Lower lobe of right lung (tissue), 2 donors: Measurements from ENCODE around the gene IDH3G. TPM values are rescaled to one million over a fixed set of nuclear protein-coding genes. Genes with fewer than 3 reads are reported as not detected.

ENCODE experiments used
- ATAC-seq, 2 donors: fragments of 200-7000 bp; cut with Tn5 transposase; one replicate each; pipeline ENCODE4 v1.9.1; 2020 to 2022; ENCODE audit warnings: mild to moderate bottlenecking in 2 of 2, moderate library complexity in 2 of 2
- DNase-seq: peaks from one replicate; pipeline ENCODE4 v3.0.0-alpha.2; 2020
- H3K27ac ChIP-seq: fragments of 200-600 bp; one replicate; pipeline ENCODE4 v1.8.0; 2022
- H3K27me3 ChIP-seq: fragments of 200-600 bp; one replicate; pipeline ENCODE4 v1.8.0; 2022; ENCODE audit warnings: low read depth
- H3K36me3 ChIP-seq: fragments of 200-600 bp; one replicate; pipeline ENCODE4 v1.8.0; 2022; ENCODE audit warnings: mild to moderate bottlenecking
- H3K4me1 ChIP-seq: fragments of 200-600 bp; one replicate; pipeline ENCODE4 v1.8.0; 2022
- H3K4me3 ChIP-seq: fragments of 200-600 bp; one replicate; pipeline ENCODE4 v1.8.0; 2022; ENCODE audit warnings: mild to moderate bottlenecking
- H3K9me3 ChIP-seq: fragments of 200-600 bp; one replicate; pipeline ENCODE4 v1.8.0; 2022
- CTCF ChIP-seq: fragments of 200-600 bp; IDR thresholded peaks from one replicate; pipeline ENCODE4 v1.8.0; 2022; ENCODE audit warnings: antibody characterized with exemption, mild to moderate bottlenecking
- intact Hi-C: fragments of 100-400 bp; cut with DNase I; formaldehyde crosslinking; loops from one replicate; pipeline ENCODE4 v1.11.0; 2022
- total RNA-seq: library from RNA; stranded (reverse); fragmentation: NEBNext Ultra II Directional; extraction: Animal tissue kit (Norgen Biotek cat#: 25700); gene quantifications from one replicate; pipeline ENCODE4 v1.2.1, GENCODE V29; 2021
- donor health status: DM: no; HTN: yes; CAD: no; lungs with severe emphysema.

IDH3G gene
- total RNA-seq, 1 donor from 2014 or later: 50.1 TPM

DNA sequence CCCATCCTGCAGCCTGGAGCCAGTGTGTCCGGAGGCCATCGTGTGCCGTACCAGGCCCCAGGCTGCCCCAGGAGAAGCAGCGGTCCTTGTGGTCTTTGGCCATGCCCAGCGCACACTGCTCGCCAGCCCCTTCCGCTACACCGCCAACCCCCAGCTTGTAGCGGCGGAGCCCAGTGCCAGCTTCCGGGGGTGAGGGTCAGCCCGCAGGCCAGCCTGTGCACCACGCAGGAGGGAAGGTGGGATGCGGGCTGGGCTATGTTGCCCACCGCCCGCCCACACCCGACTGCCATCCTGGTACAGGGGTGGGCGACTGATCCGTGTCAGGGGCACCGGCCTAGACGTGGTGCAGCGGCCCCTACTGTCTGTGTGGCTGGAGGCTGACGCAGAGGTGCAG is 21.0 kb downstream of the IDH3G start:
- intact Hi-C loops: no loop called here
- DNase-seq (peak; percentile 18), ATAC-seq (no peak)
- Histone ChIP-seq H3K36me3 (no peaks in the 10 kb centered on the region), H3K27ac (no peak overlapping the region), H3K9me3 (no peaks in the 10 kb centered on the region), H3K27me3 (no peaks in the 10 kb centered on the region), H3K4me1 (no peaks in the 10 kb centered on the region), H3K4me3 (no peak overlapping the region)
- no peak for TF ChIP-seq CTCF

DNA sequence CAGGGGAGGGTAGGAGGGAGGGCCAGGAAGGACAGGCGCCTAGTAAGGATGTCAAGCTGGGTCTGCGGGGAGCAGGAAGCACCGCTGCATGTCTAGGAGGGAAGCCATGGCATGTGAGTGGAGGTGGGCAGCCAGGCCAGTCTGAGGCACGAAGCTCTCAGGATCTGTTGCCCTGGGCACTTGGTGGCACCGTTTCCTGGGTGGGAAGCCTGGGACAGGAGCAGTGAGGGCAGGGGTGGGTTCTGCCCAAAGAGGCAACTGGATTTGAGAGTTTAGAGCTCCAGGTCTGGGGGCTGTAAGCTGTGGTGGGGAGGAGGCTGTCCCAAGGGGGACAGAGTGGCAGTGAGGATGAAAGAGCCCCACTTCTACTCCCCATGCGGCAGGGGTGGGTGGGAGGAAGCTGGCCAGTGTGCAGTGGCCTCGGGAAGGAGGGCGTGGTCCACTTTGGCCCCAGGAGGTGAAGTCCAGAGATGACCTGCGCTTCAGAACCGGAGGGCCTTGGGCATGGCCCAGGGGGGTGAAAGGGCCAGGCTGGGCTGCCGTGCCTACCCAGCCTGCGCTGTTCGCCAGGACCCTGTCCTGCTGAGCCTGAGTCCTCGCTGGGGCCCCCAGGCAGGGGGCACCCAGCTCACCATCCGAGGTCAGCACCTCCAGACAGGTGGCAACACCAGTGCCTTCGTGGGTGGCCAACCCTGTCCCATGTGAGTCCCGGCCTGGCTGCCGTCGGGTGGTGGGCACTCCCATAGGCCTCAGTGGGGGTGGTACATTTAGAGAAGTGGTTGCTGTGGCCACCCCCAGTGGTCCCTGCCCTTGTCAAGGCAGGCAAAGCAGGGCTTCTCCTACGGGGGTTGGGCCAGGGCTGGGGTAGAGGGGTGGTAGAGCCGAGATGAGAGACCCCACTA is 21.6 kb downstream of the IDH3G start:
- Histone ChIP-seq H3K4me3 (no peak overlapping the region), H3K4me1 (no peaks in the 10 kb centered on the region), H3K36me3 (no peaks in the 10 kb centered on the region), H3K27me3 (no peaks in the 10 kb centered on the region), H3K9me3 (no peaks in the 10 kb centered on the region), H3K27ac (no peak overlapping the region)
- no peak for ATAC-seq
- TF ChIP-seq CTCF: no peak
- DNase-seq: no peak
- intact Hi-C loops: no loop called here

DNA sequence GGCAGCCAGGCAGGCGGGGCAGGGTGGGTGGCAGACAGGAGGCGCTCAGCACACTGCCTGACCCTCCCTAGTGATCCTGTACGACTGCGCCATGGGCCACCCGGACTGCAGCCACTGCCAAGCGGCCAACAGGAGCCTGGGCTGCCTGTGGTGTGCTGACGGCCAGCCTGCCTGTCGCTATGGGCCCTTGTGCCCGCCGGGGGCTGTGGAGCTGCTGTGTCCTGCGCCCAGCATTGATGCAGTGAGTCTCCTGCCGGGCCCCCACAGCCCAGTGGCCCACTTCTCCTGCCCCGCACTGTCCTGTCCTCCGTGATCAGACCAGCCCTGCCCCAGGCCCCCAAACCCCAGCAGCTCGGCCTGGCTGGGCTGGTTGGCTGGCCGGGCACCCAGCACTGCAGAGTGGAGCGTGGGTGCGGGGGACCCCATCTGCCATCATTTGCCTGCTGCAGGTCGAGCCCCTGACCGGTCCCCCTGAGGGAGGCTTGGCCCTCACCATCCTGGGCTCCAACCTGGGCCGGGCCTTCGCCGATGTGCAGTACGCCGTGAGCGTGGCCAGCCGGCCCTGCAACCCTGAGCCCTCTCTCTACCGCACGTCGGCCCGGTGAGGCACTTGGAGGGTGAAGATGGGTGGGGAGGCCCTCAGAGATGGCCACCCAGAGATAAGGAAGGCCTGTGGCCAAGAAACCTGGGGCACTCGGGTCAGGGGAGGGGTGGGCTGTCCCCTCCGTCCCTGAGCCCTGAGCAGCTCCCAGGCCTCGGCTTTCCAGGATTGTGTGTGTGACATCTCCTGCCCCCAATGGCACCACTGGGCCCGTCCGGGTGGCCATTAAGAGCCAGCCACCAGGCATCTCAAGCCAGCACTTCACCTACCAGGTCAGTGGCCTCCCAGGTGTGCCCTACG is 22.5 kb downstream of the IDH3G start:
- Histone ChIP-seq H3K27ac (no peak overlapping the region), H3K36me3 (no peaks in the 10 kb centered on the region), H3K9me3 (no peaks in the 10 kb centered on the region), H3K4me1 (no peaks in the 10 kb centered on the region), H3K4me3 (no peak overlapping the region), H3K27me3 (no peaks in the 10 kb centered on the region)
- no peak for DNase-seq
- no peak for TF ChIP-seq CTCF
- no peak for ATAC-seq
- intact Hi-C loops: no loop called here

DNA sequence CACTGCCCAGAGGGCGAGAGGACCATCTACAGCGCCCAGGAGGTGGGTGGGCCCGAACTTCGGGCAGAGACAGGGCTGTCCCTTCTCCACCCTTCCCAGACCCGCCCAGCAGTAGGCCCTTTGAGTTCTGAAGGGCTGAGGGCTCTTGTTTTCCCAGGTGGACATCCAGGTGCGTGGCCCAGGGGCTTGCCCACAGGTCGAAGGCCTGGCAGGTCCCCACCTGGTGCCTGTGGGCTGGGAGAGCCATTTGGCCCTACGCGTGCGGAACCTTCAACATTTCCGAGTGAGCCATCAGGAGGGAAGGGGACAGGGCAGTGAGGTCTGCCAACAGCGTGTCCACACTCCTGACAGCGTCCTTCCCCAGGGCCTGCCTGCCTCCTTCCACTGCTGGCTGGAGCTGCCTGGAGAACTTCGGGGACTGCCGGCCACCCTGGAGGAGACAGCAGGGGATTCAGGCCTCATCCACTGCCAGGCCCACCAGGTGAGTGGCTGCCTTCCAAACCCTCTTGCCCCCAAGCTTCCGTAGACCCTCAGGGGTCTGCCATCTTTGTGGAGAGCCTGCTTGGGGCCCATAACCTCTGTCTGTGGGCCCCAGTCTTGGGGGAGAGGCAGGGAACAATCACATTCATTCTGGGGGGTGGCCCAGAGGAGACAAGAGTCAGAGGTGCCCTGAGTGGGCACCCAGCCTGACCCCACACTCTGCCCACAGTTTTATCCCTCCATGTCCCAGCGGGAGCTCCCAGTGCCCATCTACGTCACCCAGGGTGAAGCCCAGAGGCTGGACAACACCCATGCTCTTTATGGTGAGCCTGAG is 23.4 kb downstream of the IDH3G start:
- no peak overlapping the region for H3K4me3 ChIP-seq
- intact Hi-C loops: no loop called here
- H3K9me3 ChIP-seq: no peaks in the 10 kb centered on the region
- no peaks in the 10 kb centered on the region for H3K27me3 ChIP-seq
- H3K36me3 ChIP-seq: no peaks in the 10 kb centered on the region
- no peak for ATAC-seq
- H3K4me1 ChIP-seq: no peaks in the 10 kb centered on the region
- H3K27ac ChIP-seq: no peak overlapping the region
- no peak for TF ChIP-seq CTCF
- no peak for DNase-seq
